ENCODE measurements around the gene SLIRP.
"Not testable (repeated sequence)": the region's sequence is repeated elsewhere in the genome, so short reads cannot be mapped to it uniquely, and the experiment has no call there.

Gene SLIRP

DNA sequence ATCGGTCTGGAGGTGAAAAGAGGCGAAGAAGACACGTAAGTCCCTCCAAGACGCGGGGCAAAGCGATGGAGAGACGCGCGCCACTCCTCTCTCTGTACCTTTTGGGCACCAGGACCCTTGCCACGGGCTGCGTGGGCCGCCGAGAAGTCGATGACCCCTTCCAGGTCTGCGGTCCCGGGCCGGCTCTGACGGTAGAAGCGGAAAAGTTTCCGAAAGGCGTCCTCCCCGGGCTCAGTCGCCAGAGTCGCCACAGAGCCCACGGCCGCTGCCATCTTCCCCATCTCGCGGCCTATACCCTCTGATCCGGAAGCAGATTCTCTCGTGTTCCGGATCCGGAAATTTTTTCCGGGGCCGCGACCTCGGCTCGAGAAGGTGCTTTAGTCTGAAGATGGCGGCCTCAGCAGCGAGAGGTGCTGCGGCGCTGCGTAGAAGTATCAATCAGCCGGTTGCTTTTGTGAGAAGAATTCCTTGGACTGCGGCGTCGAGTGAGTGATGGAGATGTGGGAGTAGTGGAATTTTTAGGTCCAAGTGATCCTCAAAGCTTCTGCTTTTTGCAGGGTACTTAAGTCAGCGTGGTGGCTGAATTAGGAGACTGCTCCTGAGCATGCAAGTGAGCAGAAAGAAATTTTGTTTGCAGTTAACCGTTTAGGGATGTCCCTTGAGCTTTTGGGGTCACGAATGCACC is at the start of gene SLIRP, which contains the start of gene ALKBH1:
Gene SLIRP, plus strand, starts transcription at position 380 of the 685 bp plus-strand sequence. Its CDS starts 9 bp downstream, at position 389.
Gene ALKBH1, minus strand, starts transcription at position 300 of the 685 bp plus-strand sequence. Its CDS starts 19 bp downstream, at position 281.
- TF ChIP-seq CTCF (conservative IDR thresholded peaks at IDR 0.05; ENCODE audit: low read depth, low read length) = no peak
- peak within 1 kb of the TSS; percentile 100 for H3K4me3 ChIP-seq (ENCODE audit: low read length)
- DNase-seq (ENCODE audit: low read depth) = peak; percentile 31

DNA sequence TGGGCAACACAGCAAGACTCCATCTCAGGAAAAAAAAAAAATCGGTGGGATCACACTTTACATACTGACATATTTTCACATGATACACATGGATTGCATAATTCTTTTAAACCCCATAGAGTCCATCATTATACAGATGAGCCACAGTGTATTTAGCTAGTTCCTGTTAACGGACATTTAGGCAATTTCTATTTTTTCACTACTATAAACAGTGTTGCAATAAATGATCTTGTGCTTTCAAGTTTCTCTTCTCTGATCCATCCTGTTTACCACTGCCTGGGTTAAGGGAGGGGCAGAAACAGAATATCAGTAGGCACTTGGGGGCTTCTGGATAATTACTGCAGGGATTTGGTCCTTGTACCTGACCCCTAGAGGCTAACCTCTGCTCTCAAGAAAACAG is 48.1 kb upstream of the SLIRP start:
- TF ChIP-seq CTCF (conservative IDR thresholded peaks at IDR 0.05; ENCODE audit: low read depth, low read length) = no peak
- no peak overlapping the region for H3K4me3 ChIP-seq (ENCODE audit: low read length)
- DNase-seq (ENCODE audit: low read depth) = no peak

DNA sequence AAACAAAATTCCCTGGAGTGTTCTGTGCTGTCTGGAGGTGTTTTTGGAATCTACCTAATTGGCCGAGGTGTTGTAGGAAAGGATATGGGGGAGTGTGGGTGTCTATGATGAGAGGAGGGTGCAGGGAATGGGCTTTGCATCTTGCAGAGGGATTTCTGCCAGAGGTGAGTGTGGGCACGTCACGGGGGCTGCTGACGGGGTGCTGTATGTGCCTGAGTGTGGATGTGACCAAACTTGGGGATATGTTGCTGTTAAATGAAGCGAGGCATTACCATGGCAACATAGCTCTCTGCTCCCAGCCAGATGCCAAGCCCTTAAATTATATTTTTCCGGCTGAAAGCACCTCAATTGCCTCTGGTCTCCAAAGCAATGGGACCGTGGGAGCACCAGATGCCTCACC is 47.1 kb upstream of the SLIRP start:
- TF ChIP-seq CTCF (conservative IDR thresholded peaks at IDR 0.05; ENCODE audit: low read depth, low read length) = no peak
- DNase-seq (ENCODE audit: low read depth) = peak; percentile 53
- H3K4me3 ChIP-seq (ENCODE audit: low read length) = peak overlapping the region; percentile 16

GRCh38 chr14:77661562-77661961 is 46.3 kb upstream of the SLIRP start:
- not testable (repeated sequence) for DNase-seq (ENCODE audit: low read depth); H3K4me3 ChIP-seq (ENCODE audit: low read length)

DNA sequence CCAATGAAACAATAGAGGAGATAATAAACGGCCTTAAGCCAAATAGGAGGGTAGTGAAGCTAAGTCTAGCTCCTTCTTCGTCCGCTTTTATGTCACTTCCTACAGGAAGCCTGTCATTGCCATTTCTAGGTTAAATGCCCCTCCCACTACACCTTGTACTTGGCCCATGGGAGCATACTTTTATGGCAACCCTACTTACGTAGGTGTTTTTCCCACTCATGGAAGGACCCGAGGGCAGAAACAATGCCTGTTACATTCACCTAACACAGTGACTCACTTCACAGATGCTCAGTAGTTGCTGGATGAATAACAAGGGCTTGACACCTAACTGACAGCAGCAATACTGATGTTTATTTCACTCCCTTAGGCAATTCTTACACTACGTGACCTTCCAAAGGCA is 44.6 kb upstream of the SLIRP start:
- no peak for DNase-seq (ENCODE audit: low read depth)
- TF ChIP-seq CTCF (conservative IDR thresholded peaks at IDR 0.05; ENCODE audit: low read depth, low read length) = no peak
- H3K4me3 ChIP-seq (ENCODE audit: low read length) = no peak overlapping the region

GRCh38 chr14:77667331-77667730 is 40.6 kb upstream of the SLIRP start:
- no peak overlapping the region for H3K4me3 ChIP-seq (ENCODE audit: low read length)
- DNase-seq (ENCODE audit: low read depth) = no peak
- no peak for TF ChIP-seq CTCF (conservative IDR thresholded peaks at IDR 0.05; ENCODE audit: low read depth, low read length)

DNA sequence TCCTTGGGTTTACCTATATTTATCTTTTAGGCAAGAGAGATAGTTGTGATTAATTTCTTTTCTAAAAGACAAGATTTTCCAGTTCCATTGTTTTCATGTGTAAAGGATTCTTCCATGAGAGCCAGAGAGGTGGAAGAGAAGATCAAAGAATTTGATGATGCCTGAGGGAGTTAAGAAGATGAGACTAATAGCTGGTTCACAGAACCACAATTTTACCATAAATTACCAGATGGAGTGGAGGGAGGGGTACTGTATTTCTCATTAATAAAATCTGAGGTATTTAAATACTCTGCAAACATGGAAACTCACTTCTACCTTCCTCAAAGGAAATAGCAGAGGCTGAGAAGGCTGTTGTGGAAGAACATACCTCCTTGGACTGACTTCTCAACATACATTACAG is 34.7 kb upstream of the SLIRP start:
- DNase-seq (ENCODE audit: low read depth) = no peak
- no peak for TF ChIP-seq CTCF (conservative IDR thresholded peaks at IDR 0.05; ENCODE audit: low read depth, low read length)

More for the DNA sequence above, 34.7 kb upstream of the SLIRP start:
- H3K4me3 ChIP-seq (ENCODE audit: low read length) = no peak overlapping the region
